Endothelial cell of umbilical vein (primary cell): ENCODE data around the gene COL18A1.

Source experiments
- CTCF ChIP-seq, 2 donors: IDR thresholded peaks; 1 replicate in 1 of 2; 2 replicates in 1 of 2; pipeline ENCODE4 v1.5.1; 2011; ENCODE audit warnings: low read length in 2 of 2, mild to moderate bottlenecking in 2 of 2, moderate library complexity in 2 of 2, control low read depth in 1 of 2, inconsistent platforms in 1 of 2, low read depth in 1 of 2; ENCODE audit not compliant: insufficient read depth in 1 of 2; ENCODE audit errors: extremely low read depth in 1 of 2
- EZH2 ChIP-seq: IDR thresholded peaks from 2 replicates; pipeline ENCODE4 v1.6.1; 2012; ENCODE audit warnings: borderline replicate concordance, low read depth, mild to moderate bottlenecking, moderate library complexity, low read length, inconsistent platforms; ENCODE audit not compliant: severe bottlenecking
- FOS ChIP-seq: IDR thresholded peaks from 2 replicates; pipeline ENCODE4 v1.6.1; 2011; ENCODE audit warnings: mild to moderate bottlenecking, low read length, moderate library complexity, borderline replicate concordance; ENCODE audit not compliant: insufficient read depth
- MYC ChIP-seq: IDR thresholded peaks from one replicate; pipeline ENCODE4 v1.6.1; 2011; ENCODE audit warnings: mild to moderate bottlenecking, low read depth, low read length
- POLR2A ChIP-seq: IDR thresholded peaks from 2 replicates; pipeline ENCODE4 v1.6.1; 2012; ENCODE audit warnings: low read depth, mild to moderate bottlenecking, control low read depth, low read length
- POLR2AphosphoS5 ChIP-seq: IDR thresholded peaks from 2 replicates; pipeline ENCODE4 v1.6.1; 2012; ENCODE audit warnings: low read depth, mild to moderate bottlenecking, control low read depth, low read length, moderate library complexity; ENCODE audit not compliant: insufficient read depth

- TF ChIP-seq POLR2A (no peak), CTCF (IDR thresholded peaks at IDR 0.05; ENCODE audit: extremely low read depth in 1 of 2, insufficient read depth in 1 of 2, low read depth in 1 of 2, low read length in 2 of 2) (no peak), POLR2AphosphoS5 (no peak), EZH2 (no peak), MYC (no peak), FOS (no peak)
These were observed 18.4 kb downstream of the COL18A1 start for GRCh38 chr21:45423201-45423955.
